Testis (tissue), 2 donors: ENCODE measurements around the gene RCOR3.
"Not testable (repeated sequence)": the region's sequence is repeated elsewhere in the genome, so short reads cannot be mapped to it uniquely, and the experiment has no call there.

ENCODE experiments used
- CTCF ChIP-seq, 3 experiments: fragments of 450-650 bp in 2 of 3; fragments of 200-600 bp in 1 of 3; sonication (generic) in 1 of 3; IDR thresholded peaks; one replicate each; pipeline ENCODE4 v1.5.1; 2016 to 2019; ENCODE audit warnings: antibody characterized with exemption in 3 of 3, mild to moderate bottlenecking in 2 of 3, moderate library complexity in 1 of 3
- POLR2A ChIP-seq: fragments of 450-650 bp; IDR thresholded peaks from one replicate; pipeline ENCODE4 v1.6.1; 2017; ENCODE audit warnings: antibody characterized with exemption, mild to moderate bottlenecking, moderate library complexity

- not testable (repeated sequence) for TF ChIP-seq CTCF (IDR thresholded peaks at IDR 0.05); POLR2A
Measured at GRCh38 chr1:211228573-211229364, 30.4 kb upstream of the RCOR3 start.
